Raji (cell line): ENCODE measurements around the gene KTN1.

Source experiments
- POLR2A ChIP-seq: IDR thresholded peaks from 2 replicates; pipeline ENCODE4 v1.6.1; 2011; ENCODE audit warnings: low read depth, low read length, control low read depth; ENCODE audit not compliant: insufficient read depth

Gene KTN1

GRCh38 chr14:55588259-55588699, 8.3 kb downstream of the KTN1 start:
- no peak for TF ChIP-seq POLR2A

DNA sequence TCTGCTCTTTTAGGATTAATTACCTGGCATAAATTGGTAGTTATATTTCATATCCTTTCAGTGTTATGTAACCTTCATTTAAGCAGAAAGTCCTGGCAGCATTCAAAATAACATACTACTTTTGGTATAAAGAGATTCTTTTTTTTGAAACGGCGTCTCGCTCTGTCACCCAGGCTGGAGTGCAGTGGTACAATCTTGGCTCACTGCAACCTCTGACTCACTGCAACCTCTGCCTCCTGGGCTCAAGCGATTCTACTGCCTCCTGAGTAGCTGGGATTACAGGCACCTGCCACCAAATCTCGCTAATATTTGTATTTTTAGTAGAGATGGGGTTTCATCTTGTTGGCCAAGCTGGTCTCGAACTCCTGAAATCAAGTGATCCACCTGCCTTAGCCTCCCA, 9.2 kb downstream of the KTN1 start:
- no peak for TF ChIP-seq POLR2A

- no peak for TF ChIP-seq POLR2A
Observed at GRCh38 chr14:55592436-55592835, 12.4 kb downstream of the KTN1 start.

DNA sequence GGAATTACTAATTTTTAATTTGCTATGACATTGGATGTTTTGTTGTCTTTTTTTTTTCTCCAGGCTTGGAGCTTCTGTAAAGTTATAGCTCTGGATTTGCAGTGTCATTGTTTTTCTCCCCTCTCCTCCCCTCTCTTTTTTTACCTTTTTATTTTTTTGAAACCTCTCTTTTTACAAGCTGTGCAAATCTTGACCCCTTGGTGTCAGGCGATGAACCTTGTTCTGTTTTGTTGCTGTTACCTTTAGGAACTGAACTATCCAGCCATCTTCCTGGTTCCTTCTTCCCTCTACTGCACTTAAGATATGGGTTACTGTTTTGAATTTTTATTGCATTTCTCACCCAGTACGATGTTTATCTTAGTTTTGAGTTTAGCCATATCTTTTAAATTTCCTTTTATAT, 13.7 kb downstream of the KTN1 start:
- TF ChIP-seq POLR2A, result no peak

- TF ChIP-seq POLR2A, result no peak
Observed at GRCh38 chr14:55599250-55599879, 19.4 kb downstream of the KTN1 start.

- TF ChIP-seq POLR2A, result no peak
Observed at GRCh38 chr14:55600784-55601561, 21.0 kb downstream of the KTN1 start.

GRCh38 chr14:55603401-55603953, 23.5 kb downstream of the KTN1 start:
- no peak for TF ChIP-seq POLR2A

DNA sequence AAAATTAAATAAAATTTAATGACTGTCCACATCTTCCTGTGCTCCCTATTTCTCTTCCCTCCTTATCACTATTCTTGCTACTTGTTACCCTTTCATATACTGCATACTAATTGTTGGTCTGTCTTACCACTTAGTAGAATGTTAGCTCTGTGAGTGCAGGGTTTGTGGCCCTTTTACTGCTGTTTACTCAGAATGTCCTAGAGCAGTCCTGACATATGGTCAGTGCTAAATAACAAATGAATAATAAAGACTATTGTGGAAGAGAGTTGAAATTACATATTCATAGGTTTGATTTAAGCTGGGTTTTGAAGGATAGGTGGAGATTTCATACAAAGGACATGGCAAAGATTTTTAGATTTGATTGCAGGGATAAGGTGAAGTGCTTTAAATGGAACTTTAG, 24.5 kb downstream of the KTN1 start:
- TF ChIP-seq POLR2A, result no peak

DNA sequence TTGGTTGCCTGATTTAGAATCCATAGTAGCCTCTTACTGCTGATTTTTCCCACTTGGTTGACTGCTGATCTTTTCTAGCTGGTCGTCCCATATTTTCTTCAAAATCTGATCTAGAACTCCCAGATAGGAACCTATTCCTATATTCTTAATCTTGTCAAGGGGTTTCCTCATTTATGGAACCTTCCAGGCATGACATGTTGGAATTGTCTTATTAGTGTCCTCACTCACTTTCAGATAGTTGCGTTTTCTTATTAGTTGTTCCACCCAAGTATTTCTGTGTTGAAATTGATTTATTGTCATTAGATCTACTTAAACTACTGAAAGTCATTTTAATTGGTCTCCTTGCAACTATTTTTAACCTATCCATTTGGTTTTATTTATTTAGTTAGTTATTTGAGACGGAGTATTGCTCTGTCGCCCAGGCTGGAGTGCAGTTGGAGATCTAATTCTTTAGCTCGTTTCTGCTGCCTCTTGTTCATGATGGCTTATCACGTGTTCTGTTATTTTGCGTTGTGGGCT, 25.0 kb downstream of the KTN1 start:
- TF ChIP-seq POLR2A, result no peak

GRCh38 chr14:55605793-55606192, 25.8 kb downstream of the KTN1 start:
- TF ChIP-seq POLR2A, result no peak

GRCh38 chr14:55607386-55607785, 27.4 kb downstream of the KTN1 start:
- no peak for TF ChIP-seq POLR2A

DNA sequence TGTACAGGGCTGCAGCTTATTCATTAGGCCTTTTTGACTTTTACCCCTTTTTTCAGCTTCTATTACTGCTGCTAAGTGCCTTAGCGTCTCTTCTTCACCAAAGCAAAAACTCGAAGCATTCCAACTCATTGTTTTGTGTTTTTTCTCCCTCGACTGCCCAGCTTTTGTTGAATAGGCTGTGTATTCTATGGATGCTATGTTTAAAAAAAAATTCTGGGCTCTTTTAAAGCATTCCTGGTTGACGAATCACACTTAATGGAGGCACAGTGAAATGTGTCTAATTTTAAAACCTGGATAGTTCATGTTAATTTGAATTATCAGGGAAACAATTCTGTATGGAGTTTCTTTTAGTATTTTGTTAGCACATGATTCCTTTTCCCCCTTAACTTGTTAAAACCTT, 29.7 kb downstream of the KTN1 start:
- no peak for TF ChIP-seq POLR2A

- no peak for TF ChIP-seq POLR2A
Observed at GRCh38 chr14:55610713-55611370, 30.8 kb downstream of the KTN1 start.

DNA sequence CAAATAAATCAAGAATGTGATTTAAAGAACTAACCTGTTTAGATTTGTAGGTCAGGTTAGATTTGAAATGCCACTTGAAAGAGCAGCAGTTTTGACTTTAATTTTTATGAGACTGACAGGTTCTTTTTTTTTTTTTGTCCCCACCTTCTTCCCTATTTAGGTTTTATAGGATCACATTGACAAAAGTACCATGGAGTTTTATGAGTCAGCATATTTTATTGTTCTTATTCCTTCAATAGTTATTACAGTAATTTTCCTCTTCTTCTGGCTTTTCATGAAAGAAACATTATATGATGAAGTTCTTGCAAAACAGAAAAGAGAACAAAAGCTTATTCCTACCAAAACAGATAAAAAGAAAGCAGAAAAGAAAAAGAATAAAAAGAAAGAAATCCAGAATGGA, 31.9 kb downstream of the KTN1 start:
- TF ChIP-seq POLR2A, result no peak

DNA sequence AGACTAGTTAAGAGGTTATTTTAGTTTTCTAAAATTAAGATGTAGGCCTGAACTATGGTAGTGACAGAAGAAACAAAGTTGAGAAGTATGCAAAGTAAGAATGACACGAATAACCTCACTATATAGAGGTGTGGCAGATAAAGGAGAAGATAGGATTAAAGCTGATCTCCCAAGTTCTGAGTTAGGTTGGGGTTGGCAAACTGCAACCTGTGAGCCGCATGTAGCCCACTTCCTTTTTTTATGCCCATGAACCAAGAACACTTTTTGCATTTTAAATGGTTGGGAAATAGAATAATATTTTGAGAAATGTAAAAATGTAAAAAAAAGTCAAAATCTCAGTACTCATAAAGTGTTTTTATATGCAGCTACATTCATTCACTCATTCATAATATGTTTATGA, 34.3 kb downstream of the KTN1 start:
- no peak for TF ChIP-seq POLR2A

DNA sequence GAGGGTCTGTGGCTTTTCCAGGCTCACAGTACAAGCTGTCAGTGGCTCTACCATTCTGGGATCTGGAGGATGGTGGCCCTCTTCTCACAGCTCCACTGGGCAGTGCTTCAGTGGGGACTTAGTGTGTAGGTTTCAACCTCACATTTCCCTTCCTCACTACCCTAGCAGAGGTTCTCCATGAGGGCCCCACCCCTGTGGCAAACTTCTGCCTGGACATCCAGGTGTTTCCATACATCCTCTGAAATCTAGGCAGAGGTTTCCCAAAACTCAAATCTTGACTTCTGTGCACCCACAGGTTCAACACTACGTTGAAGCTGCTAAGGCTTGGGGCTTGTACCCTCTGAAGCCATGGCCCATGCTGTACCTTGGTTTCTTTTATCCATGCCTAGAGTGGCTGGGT, 40.3 kb downstream of the KTN1 start:
- no peak for TF ChIP-seq POLR2A
